Uterus (tissue), 2 donors: Measurements from ENCODE around the gene HTATSF1.

Source experiments
- POLR2A ChIP-seq, 2 donors: fragments of 450-650 bp; IDR thresholded peaks; one replicate each; pipeline ENCODE4 v1.6.1; 2016; ENCODE audit warnings: antibody characterized with exemption in 2 of 2, mild to moderate bottlenecking in 1 of 2, moderate library complexity in 1 of 2
- TF ChIP-seq, protein P1 (sequence below), 4 experiments: fragments of 200-600 bp in 2 of 4; fragments of 450-650 bp in 2 of 4; sonication (generic) in 2 of 4; IDR thresholded peaks; one replicate each; pipeline ENCODE4 v1.5.1; 2016 to 2019; ENCODE audit warnings: antibody characterized with exemption in 4 of 4, mild to moderate bottlenecking in 2 of 4, moderate library complexity in 1 of 4

DNA sequence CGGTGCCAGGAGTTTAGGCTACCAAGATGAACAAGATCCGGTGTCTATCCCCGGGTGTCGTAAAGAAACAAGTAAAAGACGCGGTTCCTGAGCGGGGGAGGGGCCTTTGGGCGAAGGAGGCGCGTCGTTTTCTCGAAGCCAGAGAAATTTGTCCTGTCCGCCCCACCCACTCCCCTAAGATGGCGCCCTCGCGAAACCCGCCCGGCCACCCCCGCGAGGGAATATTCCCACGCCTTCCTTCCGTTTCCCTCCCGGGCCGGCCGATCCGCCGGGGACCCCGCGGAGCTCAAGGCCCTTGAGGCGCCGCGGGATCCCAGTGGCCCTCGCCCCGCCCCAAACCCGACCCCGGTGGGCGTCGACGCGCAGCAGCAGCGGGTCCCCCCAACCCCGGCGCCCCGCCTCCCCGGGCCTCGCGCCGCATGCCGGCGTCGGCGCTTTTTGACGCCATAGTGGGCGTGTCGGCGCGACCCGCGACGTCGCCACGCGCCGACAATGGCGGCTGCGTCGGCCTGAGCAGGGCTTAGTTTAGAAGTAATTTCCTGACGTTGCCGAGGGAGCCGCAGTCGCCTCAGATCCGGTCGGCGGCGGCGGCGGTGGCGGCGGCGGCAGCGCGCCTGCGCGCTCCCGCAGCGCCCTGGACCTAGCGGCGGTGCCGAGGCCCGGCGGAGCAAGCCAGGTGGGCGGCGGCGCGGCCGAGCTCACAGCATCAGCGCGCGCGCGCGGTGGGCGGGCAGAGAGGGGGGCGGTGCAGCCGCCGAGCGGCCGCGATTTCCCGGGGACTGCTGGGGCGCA lies 432 bp upstream of the HTATSF1 start:
- TF ChIP-seq, protein P1, sequence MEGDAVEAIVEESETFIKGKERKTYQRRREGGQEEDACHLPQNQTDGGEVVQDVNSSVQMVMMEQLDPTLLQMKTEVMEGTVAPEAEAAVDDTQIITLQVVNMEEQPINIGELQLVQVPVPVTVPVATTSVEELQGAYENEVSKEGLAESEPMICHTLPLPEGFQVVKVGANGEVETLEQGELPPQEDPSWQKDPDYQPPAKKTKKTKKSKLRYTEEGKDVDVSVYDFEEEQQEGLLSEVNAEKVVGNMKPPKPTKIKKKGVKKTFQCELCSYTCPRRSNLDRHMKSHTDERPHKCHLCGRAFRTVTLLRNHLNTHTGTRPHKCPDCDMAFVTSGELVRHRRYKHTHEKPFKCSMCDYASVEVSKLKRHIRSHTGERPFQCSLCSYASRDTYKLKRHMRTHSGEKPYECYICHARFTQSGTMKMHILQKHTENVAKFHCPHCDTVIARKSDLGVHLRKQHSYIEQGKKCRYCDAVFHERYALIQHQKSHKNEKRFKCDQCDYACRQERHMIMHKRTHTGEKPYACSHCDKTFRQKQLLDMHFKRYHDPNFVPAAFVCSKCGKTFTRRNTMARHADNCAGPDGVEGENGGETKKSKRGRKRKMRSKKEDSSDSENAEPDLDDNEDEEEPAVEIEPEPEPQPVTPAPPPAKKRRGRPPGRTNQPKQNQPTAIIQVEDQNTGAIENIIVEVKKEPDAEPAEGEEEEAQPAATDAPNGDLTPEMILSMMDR (IDR thresholded peaks at IDR 0.05), result no peak
- peak in 1 of 2 donors; percentile 32 for TF ChIP-seq POLR2A (IDR thresholded peaks at IDR 0.05)
